Measurements from ENCODE around the gene SPI1.

DNA sequence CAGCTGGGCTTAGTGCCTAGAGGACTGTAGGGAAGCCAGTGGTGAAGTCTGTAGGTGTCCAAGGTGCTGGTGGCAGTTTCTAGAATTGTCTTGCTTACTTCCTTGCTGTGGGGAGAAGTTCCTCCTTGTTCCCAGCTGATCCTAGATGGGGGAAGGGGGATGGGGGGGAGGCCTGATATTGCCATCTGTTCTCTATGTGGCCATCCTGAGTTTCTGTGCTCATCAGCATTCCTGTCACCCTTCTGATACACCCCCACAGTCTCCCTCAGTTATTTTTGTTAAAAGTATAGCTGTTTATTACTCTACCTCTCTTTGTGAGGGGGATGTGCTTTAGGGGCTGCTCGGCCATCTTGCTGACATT lies 71.9 kb downstream of the SPI1 start:
- no peak for TF ChIP-seq POLR2A (IDR thresholded peaks at IDR 0.05)
- TF ChIP-seq, protein P1, sequence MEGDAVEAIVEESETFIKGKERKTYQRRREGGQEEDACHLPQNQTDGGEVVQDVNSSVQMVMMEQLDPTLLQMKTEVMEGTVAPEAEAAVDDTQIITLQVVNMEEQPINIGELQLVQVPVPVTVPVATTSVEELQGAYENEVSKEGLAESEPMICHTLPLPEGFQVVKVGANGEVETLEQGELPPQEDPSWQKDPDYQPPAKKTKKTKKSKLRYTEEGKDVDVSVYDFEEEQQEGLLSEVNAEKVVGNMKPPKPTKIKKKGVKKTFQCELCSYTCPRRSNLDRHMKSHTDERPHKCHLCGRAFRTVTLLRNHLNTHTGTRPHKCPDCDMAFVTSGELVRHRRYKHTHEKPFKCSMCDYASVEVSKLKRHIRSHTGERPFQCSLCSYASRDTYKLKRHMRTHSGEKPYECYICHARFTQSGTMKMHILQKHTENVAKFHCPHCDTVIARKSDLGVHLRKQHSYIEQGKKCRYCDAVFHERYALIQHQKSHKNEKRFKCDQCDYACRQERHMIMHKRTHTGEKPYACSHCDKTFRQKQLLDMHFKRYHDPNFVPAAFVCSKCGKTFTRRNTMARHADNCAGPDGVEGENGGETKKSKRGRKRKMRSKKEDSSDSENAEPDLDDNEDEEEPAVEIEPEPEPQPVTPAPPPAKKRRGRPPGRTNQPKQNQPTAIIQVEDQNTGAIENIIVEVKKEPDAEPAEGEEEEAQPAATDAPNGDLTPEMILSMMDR (IDR thresholded peaks at IDR 0.05), result no peak

Data from vagina (tissue), 2 donors.